Skeletal muscle tissue (tissue), 4 donors: ENCODE measurements around the gene MYRFL. TPM values are rescaled to one million over a fixed set of nuclear protein-coding genes. Genes with fewer than 3 reads are reported as not detected.

Experiments used
- H3K27ac ChIP-seq: one replicate; pipeline ENCODE4 v1.7.0; 2013; ENCODE audit warnings: mild to moderate bottlenecking, low read depth, low read length, inconsistent platforms
- H3K27me3 ChIP-seq, 3 donors: one replicate each; pipeline ENCODE4 v1.7.0; 2013; ENCODE audit warnings: low read length in 3 of 3; ENCODE audit not compliant: control insufficient read depth in 3 of 3, insufficient read depth in 3 of 3
- H3K36me3 ChIP-seq, 3 donors: one replicate each; pipeline ENCODE4 v1.7.0; 2013; ENCODE audit warnings: low read length in 3 of 3; ENCODE audit not compliant: control insufficient read depth in 3 of 3, insufficient read depth in 3 of 3
- H3K4me1 ChIP-seq, 3 donors: one replicate each; pipeline ENCODE4 v1.7.0; 2013; ENCODE audit warnings: low read length in 3 of 3, mild to moderate bottlenecking in 3 of 3; ENCODE audit not compliant: control insufficient read depth in 3 of 3, insufficient read depth in 3 of 3
- H3K4me3 ChIP-seq, 3 donors: one replicate each; pipeline ENCODE4 v1.7.0; 2013; ENCODE audit warnings: low read length in 3 of 3
- H3K9ac ChIP-seq, 3 donors: one replicate each; pipeline ENCODE4 v1.7.0; 2013; ENCODE audit warnings: low read length in 3 of 3, mild to moderate bottlenecking in 3 of 3, moderate library complexity in 2 of 3, low read depth in 1 of 3
- H3K9me3 ChIP-seq, 3 donors: one replicate each; pipeline ENCODE4 v1.7.0; 2013; ENCODE audit warnings: low read length in 3 of 3; ENCODE audit not compliant: control insufficient read depth in 3 of 3
- total RNA-seq: library from RNA; depleted of rRNA; stranded (reverse); fragments of >200 nt; gene quantifications from one replicate; pipeline ENCODE4 v1.2.3, GENCODE V29; 2014
- donor health status: Osteomylitis.

The MYRFL gene
- total RNA-seq, 1 donor from 2014 or later: under 0.01 TPM

DNA sequence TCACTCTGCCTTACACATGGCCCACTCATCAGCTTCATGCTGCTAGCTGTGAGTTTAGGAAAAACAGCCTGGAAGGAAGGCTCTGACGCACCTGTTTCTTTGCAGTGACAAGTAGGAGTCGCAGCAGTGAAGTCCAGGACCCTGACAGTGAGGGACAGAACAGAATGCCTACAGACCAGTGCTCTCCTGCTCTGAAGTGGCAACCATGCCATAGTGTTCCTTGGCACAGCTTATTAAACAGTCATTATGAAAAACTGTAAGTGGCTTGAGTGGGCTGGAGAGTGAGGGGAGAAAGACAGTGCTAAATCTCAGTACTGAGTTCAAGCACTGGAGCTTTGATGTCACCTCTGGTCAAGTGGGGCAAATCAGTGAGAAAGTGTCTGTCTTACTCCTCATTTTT, 61.7 kb downstream of the MYRFL start:
- H3K9ac ChIP-seq: no peak overlapping the region
- no peaks in the 10 kb centered on the region for H3K27me3 ChIP-seq
- no peak overlapping the region for H3K4me3 ChIP-seq
- no peaks in the 10 kb centered on the region for H3K4me1 ChIP-seq
- H3K36me3 ChIP-seq: no peaks in the 10 kb centered on the region
- H3K27ac ChIP-seq: no peak overlapping the region
- no peaks in the 10 kb centered on the region for H3K9me3 ChIP-seq

GRCh38 chr12:69888901-69889300, 63.9 kb downstream of the MYRFL start:
- no peak overlapping the region for H3K9ac ChIP-seq
- no peak overlapping the region for H3K27ac ChIP-seq
- H3K9me3 ChIP-seq: no peaks in the 10 kb centered on the region
- no peaks in the 10 kb centered on the region for H3K36me3 ChIP-seq
- H3K4me3 ChIP-seq: no peak overlapping the region
- H3K27me3 ChIP-seq: no peaks in the 10 kb centered on the region
- no peaks in the 10 kb centered on the region for H3K4me1 ChIP-seq

GRCh38 chr12:69894800-69895383, 69.9 kb downstream of the MYRFL start:
- Histone ChIP-seq H3K9me3 (no peaks in the 10 kb centered on the region), H3K4me3 (no peak overlapping the region), H3K4me1 (peaks cover 0 to 8% (median 0%) of the 10 kb centered on the region in 3 donors), H3K9ac (no peak overlapping the region), H3K36me3 (no peaks in the 10 kb centered on the region), H3K27ac (no peak overlapping the region), H3K27me3 (no peaks in the 10 kb centered on the region)

GRCh38 chr12:69896653-69897381, 71.8 kb downstream of the MYRFL start:
- no peak overlapping the region for H3K4me3 ChIP-seq
- H3K9ac ChIP-seq: no peak overlapping the region
- H3K36me3 ChIP-seq: no peaks in the 10 kb centered on the region
- H3K4me1 ChIP-seq: peaks cover 0 to 8% (median 2%) of the 10 kb centered on the region in 3 donors
- no peak overlapping the region for H3K27ac ChIP-seq
- no peaks in the 10 kb centered on the region for H3K27me3 ChIP-seq
- no peaks in the 10 kb centered on the region for H3K9me3 ChIP-seq

DNA sequence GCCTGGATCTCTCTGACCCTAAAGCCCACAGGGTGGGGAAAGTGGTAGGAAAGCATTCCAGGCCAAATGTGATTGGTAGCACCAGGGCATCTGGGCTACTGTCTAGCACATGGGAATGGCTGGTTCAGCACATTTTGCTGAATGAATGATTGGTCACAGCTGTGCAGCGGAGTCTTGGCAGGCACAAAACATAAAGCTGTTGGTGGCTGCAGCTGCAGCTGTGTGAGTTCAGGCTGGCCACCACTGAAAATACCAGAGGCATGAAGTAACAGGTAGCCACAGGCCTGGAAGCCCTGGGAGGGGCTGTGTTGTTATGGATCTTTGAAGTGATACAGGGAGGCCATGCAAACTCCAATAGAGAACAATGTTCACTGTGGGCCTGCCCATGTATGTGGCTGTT, 72.7 kb downstream of the MYRFL start:
- no peaks in the 10 kb centered on the region for H3K36me3 ChIP-seq
- peaks cover 0 to 8% (median 2%) of the 10 kb centered on the region in 3 donors for H3K4me1 ChIP-seq
- no peak overlapping the region for H3K9ac ChIP-seq
- H3K4me3 ChIP-seq: no peak overlapping the region
- H3K27ac ChIP-seq: peak overlapping the region; percentile 15
- no peaks in the 10 kb centered on the region for H3K9me3 ChIP-seq
- no peaks in the 10 kb centered on the region for H3K27me3 ChIP-seq

DNA sequence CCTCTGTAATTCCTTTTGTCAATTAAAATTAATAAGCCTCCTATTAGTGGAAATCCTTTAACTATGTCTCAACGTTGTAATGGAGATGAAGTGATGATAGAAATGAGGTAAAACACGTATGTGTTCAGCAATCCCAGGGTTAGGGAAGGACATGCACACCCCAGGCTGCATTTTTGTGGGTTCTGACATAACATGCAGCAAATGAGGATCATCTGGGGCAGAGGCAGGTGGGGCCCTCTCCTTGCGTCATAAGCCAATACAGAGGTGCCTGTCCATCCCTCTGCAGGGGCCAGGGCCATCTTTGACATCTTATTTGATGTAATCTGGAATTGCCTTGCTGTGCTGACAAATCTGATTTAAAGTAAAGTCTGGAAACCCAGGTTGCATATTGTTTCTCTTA, 73.2 kb downstream of the MYRFL start:
- H3K4me1 ChIP-seq: peaks cover 0 to 8% (median 2%) of the 10 kb centered on the region in 3 donors
- peak overlapping the region; percentile 15 for H3K27ac ChIP-seq
- no peaks in the 10 kb centered on the region for H3K27me3 ChIP-seq
- no peaks in the 10 kb centered on the region for H3K9me3 ChIP-seq
- no peak overlapping the region for H3K4me3 ChIP-seq
- no peak overlapping the region for H3K9ac ChIP-seq
- H3K36me3 ChIP-seq: no peaks in the 10 kb centered on the region

GRCh38 chr12:69900720-69901131, 75.7 kb downstream of the MYRFL start:
- Histone ChIP-seq H3K27ac (no peak overlapping the region), H3K9me3 (no peaks in the 10 kb centered on the region), H3K27me3 (no peaks in the 10 kb centered on the region), H3K9ac (no peak overlapping the region), H3K4me1 (peaks cover 0 to 11% (median 2%) of the 10 kb centered on the region in 3 donors), H3K36me3 (no peaks in the 10 kb centered on the region), H3K4me3 (no peak overlapping the region)

- Histone ChIP-seq H3K9ac (no peak overlapping the region), H3K9me3 (no peaks in the 10 kb centered on the region), H3K4me1 (peaks cover 0 to 11% (median 2%) of the 10 kb centered on the region in 3 donors), H3K4me3 (no peak overlapping the region), H3K27ac (no peak overlapping the region), H3K36me3 (no peaks in the 10 kb centered on the region), H3K27me3 (no peaks in the 10 kb centered on the region)
Measured at GRCh38 chr12:69901221-69901905, 76.3 kb downstream of the MYRFL start.

DNA sequence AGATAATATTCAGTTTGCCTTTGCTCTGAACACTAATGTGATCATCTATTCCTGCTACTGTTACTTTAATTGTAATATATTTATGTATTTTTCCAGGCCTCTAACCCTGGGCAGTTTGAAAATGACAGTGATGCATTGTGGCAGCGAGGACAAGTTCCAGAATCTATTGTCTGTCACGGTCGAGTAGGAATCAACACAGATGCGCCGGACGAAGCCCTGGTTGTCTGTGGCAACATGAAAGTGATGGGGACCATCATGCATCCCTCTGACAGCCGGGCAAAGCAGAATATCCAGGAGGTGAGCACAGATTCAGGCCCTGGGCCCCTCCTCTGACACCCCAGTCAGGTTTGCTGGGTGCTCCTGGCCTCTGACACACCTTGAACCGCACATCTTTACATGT, 78.5 kb downstream of the MYRFL start:
- H3K4me1 ChIP-seq: peaks cover 0 to 3% (median 2%) of the 10 kb centered on the region in 3 donors
- no peak overlapping the region for H3K4me3 ChIP-seq
- no peak overlapping the region for H3K9ac ChIP-seq
- no peak overlapping the region for H3K27ac ChIP-seq
- H3K27me3 ChIP-seq: no peaks in the 10 kb centered on the region
- no peaks in the 10 kb centered on the region for H3K9me3 ChIP-seq
- no peaks in the 10 kb centered on the region for H3K36me3 ChIP-seq

GRCh38 chr12:69904777-69905176, 79.8 kb downstream of the MYRFL start:
- peaks cover 0 to 3% (median 2%) of the 10 kb centered on the region in 3 donors for H3K4me1 ChIP-seq
- H3K27me3 ChIP-seq: no peaks in the 10 kb centered on the region
- no peak overlapping the region for H3K9ac ChIP-seq
- no peak overlapping the region for H3K27ac ChIP-seq
- no peaks in the 10 kb centered on the region for H3K9me3 ChIP-seq
- H3K36me3 ChIP-seq: no peaks in the 10 kb centered on the region
- no peak overlapping the region for H3K4me3 ChIP-seq
